22Rv1 (cell line): ENCODE measurements around the gene NUP62.
"Not testable (repeated sequence)": the region's sequence is repeated elsewhere in the genome, so short reads cannot be mapped to it uniquely, and the experiment has no call there.

Experiments
- H3K27ac ChIP-seq: fragments of 450-650 bp; 2 replicates; pipeline ENCODE4 v1.5.1; 2017
- CTCF ChIP-seq: fragments of 450-650 bp; IDR thresholded peaks from 2 replicates; pipeline ENCODE4 v1.5.1; 2017; ENCODE audit warnings: mild to moderate bottlenecking
- ZFX ChIP-seq: fragments of 450-650 bp; IDR thresholded peaks from 2 replicates; pipeline ENCODE4 v1.6.1; 2017; ENCODE audit warnings: antibody characterized with exemption, borderline replicate concordance

The NUP62 gene

GRCh38 chr19:49949742-49950589 lies 20.7 kb upstream of the NUP62 start:
- no peak overlapping the region for H3K27ac ChIP-seq
- TF ChIP-seq ZFX = no peak
- no peak for TF ChIP-seq CTCF

- H3K27ac ChIP-seq = no peak overlapping the region
- TF ChIP-seq CTCF (no peak), ZFX (no peak)
Observed at GRCh38 chr19:49946415-49946814, 17.1 kb upstream of the NUP62 start.

- H3K27ac ChIP-seq = not testable (repeated sequence)
Observed at GRCh38 chr19:49944567-49944966, 15.3 kb upstream of the NUP62 start.

- peak overlapping the region; percentile 35; the same call in 1 of the 2 replicates for H3K27ac ChIP-seq
- TF ChIP-seq CTCF (no peak), ZFX (no peak)
Observed at GRCh38 chr19:49940482-49940791, 11.1 kb upstream of the NUP62 start.

- H3K27ac ChIP-seq = peak overlapping the region; percentile 35; the same call in 1 of the 2 replicates
- no peak for TF ChIP-seq ZFX
- peak; percentile 52 for TF ChIP-seq CTCF
Observed at GRCh38 chr19:49939721-49940481, 10.6 kb upstream of the NUP62 start.

GRCh38 chr19:49938662-49939061 lies 9.4 kb upstream of the NUP62 start:
- H3K27ac ChIP-seq = peak overlapping the region; percentile 35
- TF ChIP-seq CTCF (no peak), ZFX (no peak)

GRCh38 chr19:49937750-49938381 lies 8.6 kb upstream of the NUP62 start:
- H3K27ac ChIP-seq = peak overlapping the region; percentile 35
- no peak for TF ChIP-seq ZFX
- peak; percentile 94 for TF ChIP-seq CTCF
